ENCODE results near the gene KCNMB2.

GRCh38 chr3:178525251-178525650 is 11.0 kb upstream of the KCNMB2 start:
- TF ChIP-seq, protein P1, sequence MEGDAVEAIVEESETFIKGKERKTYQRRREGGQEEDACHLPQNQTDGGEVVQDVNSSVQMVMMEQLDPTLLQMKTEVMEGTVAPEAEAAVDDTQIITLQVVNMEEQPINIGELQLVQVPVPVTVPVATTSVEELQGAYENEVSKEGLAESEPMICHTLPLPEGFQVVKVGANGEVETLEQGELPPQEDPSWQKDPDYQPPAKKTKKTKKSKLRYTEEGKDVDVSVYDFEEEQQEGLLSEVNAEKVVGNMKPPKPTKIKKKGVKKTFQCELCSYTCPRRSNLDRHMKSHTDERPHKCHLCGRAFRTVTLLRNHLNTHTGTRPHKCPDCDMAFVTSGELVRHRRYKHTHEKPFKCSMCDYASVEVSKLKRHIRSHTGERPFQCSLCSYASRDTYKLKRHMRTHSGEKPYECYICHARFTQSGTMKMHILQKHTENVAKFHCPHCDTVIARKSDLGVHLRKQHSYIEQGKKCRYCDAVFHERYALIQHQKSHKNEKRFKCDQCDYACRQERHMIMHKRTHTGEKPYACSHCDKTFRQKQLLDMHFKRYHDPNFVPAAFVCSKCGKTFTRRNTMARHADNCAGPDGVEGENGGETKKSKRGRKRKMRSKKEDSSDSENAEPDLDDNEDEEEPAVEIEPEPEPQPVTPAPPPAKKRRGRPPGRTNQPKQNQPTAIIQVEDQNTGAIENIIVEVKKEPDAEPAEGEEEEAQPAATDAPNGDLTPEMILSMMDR (IDR thresholded peaks at IDR 0.05), result no peak
- no peak for TF ChIP-seq POLR2A (IDR thresholded peaks at IDR 0.05)
- no peak for TF ChIP-seq POLR2AphosphoS5 (IDR thresholded peaks at IDR 0.05)

All from transverse colon (tissue), 4 donors.